Body of pancreas (tissue), 4 donors: ENCODE results near the gene MAPK1. TPM values are rescaled to one million over a fixed set of nuclear protein-coding genes. Genes with fewer than 3 reads are reported as not detected.
"Not testable (repeated sequence)": the region's sequence is repeated elsewhere in the genome, so short reads cannot be mapped to it uniquely, and the experiment has no call there.

Source experiments
- ATAC-seq: fragments of 150-250 bp; one replicate; pipeline ENCODE4 v1.9.1; 2016
- DNase-seq, 4 donors: peaks; one replicate each; pipeline ENCODE4 v3.0.0-alpha.2; 2019
- H3K27ac ChIP-seq, 4 donors: fragments of 200-600 bp; sonication (generic); 1 replicate in 3 of 4; 2 replicates in 1 of 4; pipeline versions ENCODE4 v1.5.1 to v1.6.1; 2016 to 2019; ENCODE audit warnings: mild to moderate bottlenecking in 1 of 4, mixed read lengths in 1 of 4, moderate library complexity in 1 of 4
- H3K27me3 ChIP-seq, 2 donors: fragments of 200-600 bp; sonication (generic); one replicate each; pipeline ENCODE4 v1.6.0; 2016; ENCODE audit warnings: mild to moderate bottlenecking in 1 of 2
- H3K36me3 ChIP-seq, 2 donors: fragments of 200-600 bp; sonication (generic); replicated peaks in 1 of 2; 2 replicates each; pipeline ENCODE4 v1.5.1; 2016; ENCODE audit warnings: low read depth in 2 of 2; ENCODE audit not compliant: insufficient read depth in 1 of 2
- H3K4me1 ChIP-seq: fragments of 200-600 bp; sonication (generic); one replicate; pipeline ENCODE4 v1.6.0; 2016
- H3K4me3 ChIP-seq, 2 donors: fragments of 200-600 bp; sonication (generic); 1 replicate in 1 of 2; 2 replicates in 1 of 2; pipeline ENCODE4 v1.5.1; 2016 to 2019
- H3K9me3 ChIP-seq, 3 donors: fragments of 200-600 bp; sonication (generic); 1 replicate in 2 of 3; 2 replicates in 1 of 3; pipeline ENCODE4 v1.5.1; 2016
- CTCF ChIP-seq, 7 experiments: fragments of 450-650 bp in 4 of 7; fragments of 200-600 bp in 3 of 7; sonication (generic) in 3 of 7; IDR thresholded peaks; one replicate each; pipeline ENCODE4 v1.5.1; 2016 to 2019; ENCODE audit warnings: antibody characterized with exemption in 7 of 7
- POLR2A ChIP-seq, 3 donors: fragments of 450-650 bp; IDR thresholded peaks; one replicate each; pipeline ENCODE4 v1.6.1; 2016; ENCODE audit warnings: antibody characterized with exemption in 3 of 3, mild to moderate bottlenecking in 2 of 3
- WGBS, 2 donors: methylation state at CpG; one replicate each; pipeline ENCODE4 v1.1.5; 2017; 5-methylcytosine and 5-hydroxymethylcytosine counted together
- intact Hi-C: fragments of 100-400 bp; cut with DNase I; formaldehyde crosslinking; loops from one replicate; pipeline ENCODE4 v1.15.1; 2023
- total RNA-seq, 2 donors: library from RNA; depleted of rRNA; stranded (reverse); fragments of >200 nt; gene quantifications; one replicate each; pipeline ENCODE4 v1.1.0, GENCODE V29; 2016

The MAPK1 gene
- total RNA-seq, 2 donors from 2014 or later, result 25.4 to 44.1 TPM

GRCh38 chr22:21755851-21756284 is 111.6 kb downstream of the MAPK1 start:
- Histone ChIP-seq H3K9me3 (no peaks in the 10 kb centered on the region), H3K36me3 (peaks cover 0 to 3% of the 10 kb centered on the region in 2 donors), H3K4me3 (no peak overlapping the region), H3K4me1 (no peaks in the 10 kb centered on the region), H3K27ac (no peak overlapping the region), H3K27me3 (no peaks in the 10 kb centered on the region)
- ATAC-seq, result no peak
- 42 to 52% methylated on average over 5 of the region's 5 CpGs for WGBS, 2 donors
- DNase-seq, result no peak
- TF ChIP-seq POLR2A (IDR thresholded peaks at IDR 0.05) (no peak), CTCF (IDR thresholded peaks at IDR 0.05) (no peak)
- intact Hi-C loops, result no loop called here

- H3K27ac ChIP-seq, result no peak overlapping the region
- ATAC-seq (no peak), DNase-seq (peak in 1 of 4 donors; percentile 20)
- no peaks in the 10 kb centered on the region for H3K27me3 ChIP-seq
- no peaks in the 10 kb centered on the region for H3K9me3 ChIP-seq
- no peak overlapping the region for H3K4me3 ChIP-seq
- intact Hi-C loops, result no loop called here
- WGBS, 2 donors, result 68 to 71% methylated on average over 7 of the region's 7 CpGs
- no peak for TF ChIP-seq POLR2A (IDR thresholded peaks at IDR 0.05)
- no peaks in the 10 kb centered on the region for H3K4me1 ChIP-seq
- H3K36me3 ChIP-seq, result peaks cover 0 to 3% of the 10 kb centered on the region in 2 donors
Observed at GRCh38 chr22:21754523-21754922, 112.9 kb downstream of the MAPK1 start.

GRCh38 chr22:21753374-21754111 is 113.9 kb downstream of the MAPK1 start:
- Histone ChIP-seq H3K4me1 (no peaks in the 10 kb centered on the region), H3K4me3 (no peak overlapping the region), H3K27ac (no peak overlapping the region), H3K27me3 (no peaks in the 10 kb centered on the region), H3K9me3 (no peaks in the 10 kb centered on the region), H3K36me3 (peaks cover 0 to 3% of the 10 kb centered on the region in 2 donors)
- intact Hi-C loops, result no loop called here
- WGBS, 2 donors, result 74 to 100% methylated on average over 2 to 14 of the region's 14 CpGs
- TF ChIP-seq POLR2A (IDR thresholded peaks at IDR 0.05), result no peak
- TF ChIP-seq CTCF (IDR thresholded peaks at IDR 0.05), result no peak
- no peak for DNase-seq
- peak; percentile 20 for ATAC-seq

- no peaks in the 10 kb centered on the region for H3K4me1 ChIP-seq
- no peak for ATAC-seq
- WGBS, 2 donors, result 98 to 99% methylated on average over 4 of the region's 4 CpGs
- no peaks in the 10 kb centered on the region for H3K27me3 ChIP-seq
- no peaks in the 10 kb centered on the region for H3K9me3 ChIP-seq
- intact Hi-C loops, result no loop called here
- no peak overlapping the region for H3K4me3 ChIP-seq
- DNase-seq, result no peak
- H3K27ac ChIP-seq, result no peak overlapping the region
- TF ChIP-seq CTCF (IDR thresholded peaks at IDR 0.05) (no peak), POLR2A (IDR thresholded peaks at IDR 0.05) (no peak)
- H3K36me3 ChIP-seq, result no peaks in the 10 kb centered on the region
Observed at GRCh38 chr22:21752276-21752675, 115.2 kb downstream of the MAPK1 start.

GRCh38 chr22:21745948-21746347 is 121.5 kb downstream of the MAPK1 start:
- Histone ChIP-seq H3K36me3 (no peaks in the 10 kb centered on the region), H3K9me3 (no peaks in the 10 kb centered on the region), H3K4me1 (no peaks in the 10 kb centered on the region), H3K27me3 (no peaks in the 10 kb centered on the region), H3K4me3 (no peak overlapping the region), H3K27ac (no peak overlapping the region)
- TF ChIP-seq POLR2A (IDR thresholded peaks at IDR 0.05) (no peak), CTCF (IDR thresholded peaks at IDR 0.05) (no peak)
- 85 to 86% methylated on average over 6 to 8 of the region's 8 CpGs for WGBS, 2 donors
- no peak for ATAC-seq
- intact Hi-C loops, result no loop called here
- DNase-seq, result no peak

- intact Hi-C loops, H3K36me3 ChIP-seq, H3K4me3 ChIP-seq, H3K27ac ChIP-seq, H3K4me1 ChIP-seq, ATAC-seq, DNase-seq, H3K9me3 ChIP-seq, H3K27me3 ChIP-seq: not testable (repeated sequence)
- 94 to 96% methylated on average over 6 of the region's 6 CpGs for WGBS, 2 donors
Observed at GRCh38 chr22:21744917-21745316, 122.5 kb downstream of the MAPK1 start.
